Astrocyte of the cerebellum (primary cell): ENCODE results near the gene HSF2.
A peak's percentile ranks its signal among the peaks of the same experiment; 100 is the strongest.

Source experiments
- DNase-seq: peaks from one replicate; pipeline ENCODE4 v3.0.0-alpha.2; 2011; ENCODE audit warnings: low read depth
- H3K4me3 ChIP-seq: 2 replicates; pipeline ENCODE4 v1.5.1; 2011; ENCODE audit warnings: mild to moderate bottlenecking, low read depth, low read length, moderate library complexity
- in situ Hi-C: cut with HindIII; loops from 2 replicates; pipeline ENCODE4 v1.10.0; 2017; ENCODE audit warnings: low sequenced_read_pairs
- TF ChIP-seq, protein P1 (sequence below): IDR thresholded peaks from 2 replicates; pipeline ENCODE4 v1.5.1; 2012; ENCODE audit warnings: low read length, low read depth, moderate library complexity, mild to moderate bottlenecking; ENCODE audit errors: missing control alignments

The HSF2 gene

GRCh38 chr6:122394016-122394415, 5.4 kb upstream of the HSF2 start:
- in situ Hi-C loops = no loop called here

GRCh38 chr6:122399055-122399347, 451 bp upstream of the HSF2 start:
- DNase-seq = peak; percentile 97
- H3K4me3 ChIP-seq = no peak overlapping the region
- in situ Hi-C loops = no loop called here
- TF ChIP-seq, protein P1, sequence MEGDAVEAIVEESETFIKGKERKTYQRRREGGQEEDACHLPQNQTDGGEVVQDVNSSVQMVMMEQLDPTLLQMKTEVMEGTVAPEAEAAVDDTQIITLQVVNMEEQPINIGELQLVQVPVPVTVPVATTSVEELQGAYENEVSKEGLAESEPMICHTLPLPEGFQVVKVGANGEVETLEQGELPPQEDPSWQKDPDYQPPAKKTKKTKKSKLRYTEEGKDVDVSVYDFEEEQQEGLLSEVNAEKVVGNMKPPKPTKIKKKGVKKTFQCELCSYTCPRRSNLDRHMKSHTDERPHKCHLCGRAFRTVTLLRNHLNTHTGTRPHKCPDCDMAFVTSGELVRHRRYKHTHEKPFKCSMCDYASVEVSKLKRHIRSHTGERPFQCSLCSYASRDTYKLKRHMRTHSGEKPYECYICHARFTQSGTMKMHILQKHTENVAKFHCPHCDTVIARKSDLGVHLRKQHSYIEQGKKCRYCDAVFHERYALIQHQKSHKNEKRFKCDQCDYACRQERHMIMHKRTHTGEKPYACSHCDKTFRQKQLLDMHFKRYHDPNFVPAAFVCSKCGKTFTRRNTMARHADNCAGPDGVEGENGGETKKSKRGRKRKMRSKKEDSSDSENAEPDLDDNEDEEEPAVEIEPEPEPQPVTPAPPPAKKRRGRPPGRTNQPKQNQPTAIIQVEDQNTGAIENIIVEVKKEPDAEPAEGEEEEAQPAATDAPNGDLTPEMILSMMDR = no peak

More at GRCh38 chr6:122394016-122394415, 5.4 kb upstream of the HSF2 start:
- no peak for DNase-seq
- TF ChIP-seq, protein P1 = no peak
- H3K4me3 ChIP-seq = no peak overlapping the region

DNA sequence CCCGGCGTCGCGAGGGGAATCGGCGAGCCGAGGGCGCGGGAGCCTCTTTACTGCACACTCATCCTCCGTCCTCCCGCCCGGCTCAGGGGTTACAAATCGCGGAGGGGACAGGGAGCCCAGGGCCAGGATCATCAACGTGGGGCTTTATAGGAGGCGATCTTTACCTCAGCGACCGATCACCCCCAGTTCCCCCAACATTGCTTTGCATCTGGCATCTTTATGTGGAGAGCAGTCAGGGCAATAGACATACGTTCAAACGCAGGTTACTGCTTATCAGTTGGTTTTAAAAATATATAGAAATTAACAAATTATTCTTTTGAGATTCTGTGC, 634 bp downstream of the HSF2 start:
- TF ChIP-seq, protein P1 = no peak
- peak overlapping the region; percentile 97 for H3K4me3 ChIP-seq
- no peak for DNase-seq
- in situ Hi-C loops = no loop called here

- TF ChIP-seq, protein P1 = no peak
- in situ Hi-C loops = no loop called here
- DNase-seq = no peak
- H3K4me3 ChIP-seq = peak overlapping the region; percentile 97
Observed at GRCh38 chr6:122400462-122401089, 1.1 kb downstream of the HSF2 start.

DNA sequence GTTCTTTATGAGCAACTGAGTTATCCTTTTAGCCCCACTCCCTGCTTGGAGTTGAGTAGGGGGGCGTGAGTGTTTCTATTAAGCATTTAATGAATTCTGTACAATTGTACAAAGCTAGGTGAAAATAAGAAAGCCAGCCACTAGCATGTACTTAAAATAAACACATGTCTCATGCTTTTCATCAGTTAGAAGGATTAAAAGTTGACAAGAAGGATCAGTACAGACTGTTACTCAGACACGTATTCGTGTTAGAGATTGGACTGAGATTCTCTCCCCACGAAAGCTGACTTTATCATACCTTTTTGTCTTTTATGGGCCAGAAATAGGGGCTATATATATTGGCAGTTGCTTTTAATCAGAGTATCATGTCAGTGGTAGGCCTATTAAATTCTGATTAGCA, 1.7 kb downstream of the HSF2 start:
- TF ChIP-seq, protein P1 = no peak
- in situ Hi-C loops = no loop called here
- peak overlapping the region; percentile 97 for H3K4me3 ChIP-seq
- no peak for DNase-seq

DNA sequence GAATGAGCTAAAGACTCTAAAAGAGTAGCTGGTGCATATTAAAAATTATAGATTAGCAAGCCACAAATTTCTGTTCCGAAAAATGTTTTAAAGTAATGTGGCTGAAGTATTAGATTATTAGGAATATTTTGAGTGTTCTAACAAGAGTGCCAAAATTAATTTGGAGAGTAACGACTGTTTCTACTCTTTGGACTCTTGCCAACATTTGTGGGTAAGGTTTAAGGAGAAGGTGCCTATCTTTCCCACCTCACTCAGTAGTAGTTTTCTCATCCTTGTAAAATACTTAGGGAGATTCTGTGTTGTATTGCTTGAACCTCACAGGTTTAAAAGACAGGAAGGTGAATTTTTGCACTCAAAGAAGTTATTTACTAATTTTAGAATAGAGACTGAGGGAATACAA, 5.0 kb downstream of the HSF2 start:
- TF ChIP-seq, protein P1 = no peak
- DNase-seq = no peak
- in situ Hi-C loops = no loop called here
- no peak overlapping the region for H3K4me3 ChIP-seq

DNA sequence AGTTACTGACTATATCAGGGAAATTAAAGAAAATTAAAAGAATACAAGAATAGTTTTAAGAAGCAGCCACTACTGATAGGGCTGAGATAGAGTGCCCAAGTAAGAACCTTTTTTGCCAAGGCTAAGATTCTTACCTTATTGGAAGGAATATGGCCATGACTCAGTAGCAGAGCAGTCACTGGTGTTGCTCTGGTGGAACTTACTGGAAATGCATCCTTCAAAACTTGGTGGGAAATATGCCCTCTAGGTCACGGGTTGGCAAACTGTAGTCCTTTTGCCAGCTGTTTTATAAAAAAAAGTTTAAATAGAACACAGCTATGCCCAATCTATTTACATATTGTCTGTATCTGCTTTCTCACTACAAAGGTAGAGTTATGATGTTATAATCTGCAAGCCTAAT, 6.0 kb downstream of the HSF2 start:
- in situ Hi-C loops = no loop called here
- TF ChIP-seq, protein P1 = no peak
- no peak overlapping the region for H3K4me3 ChIP-seq
- no peak for DNase-seq
